Pericardium fibroblast (primary cell): Measurements from ENCODE around the gene PCDHA1. TPM values are rescaled to one million over a fixed set of nuclear protein-coding genes. Genes with fewer than 3 reads are reported as not detected.

Experiments used
- total RNA-seq: library from RNA; depleted of rRNA; stranded (reverse); fragments of >200 nt; gene quantifications from 2 replicates; pipeline ENCODE4 v1.2.3, GENCODE V29; 2015

The PCDHA1 gene
- not detected in 2 replicates for total RNA-seq

GRCh38 chr5:140785905-140786686 is at the start of gene PCDHA1:
Gene PCDHA1 (plus strand): TSS chr5:140786140.

GRCh38 chr5:140794595-140795258 is 8.8 kb downstream of the PCDHA1 start, which contains the start of gene PCDHA2:
Gene PCDHA2 (plus strand): TSS chr5:140794852.

GRCh38 chr5:140800816-140801493 is 15.0 kb downstream of the PCDHA1 start, which contains the start of gene PCDHA3:
Gene PCDHA3 (plus strand): TSS chr5:140801057.

GRCh38 chr5:140806834-140807775 is 21.2 kb downstream of the PCDHA1 start, which contains the start of gene PCDHA4:
Gene PCDHA4 (plus strand): TSS chr5:140807068.

GRCh38 chr5:140821375-140822280 is 35.7 kb downstream of the PCDHA1 start, which contains the start of gene PCDHA5:
Gene PCDHA5 (plus strand): TSS chr5:140821613.

GRCh38 chr5:140827704-140828361 is 41.9 kb downstream of the PCDHA1 start, which contains the start of gene PCDHA6:
Gene PCDHA6 (plus strand): TSS chr5:140827960. CDS start chr5:140828092, 132 bp downstream.

GRCh38 chr5:140833993-140834392 is 48.1 kb downstream of the PCDHA1 start, which contains the start of gene PCDHA7:
Gene PCDHA7 (plus strand): TSS chr5:140834269. CDS start chr5:140834384, 115 bp downstream.

GRCh38 chr5:140840978-140841962 is 55.3 kb downstream of the PCDHA1 start, which contains the start of gene PCDHA8:
Gene PCDHA8 (plus strand): TSS chr5:140841187. CDS start chr5:140841322, 135 bp downstream.

GRCh38 chr5:140848139-140849102 is 62.5 kb downstream of the PCDHA1 start, which contains the start of gene PCDHA9:
Gene PCDHA9 (plus strand): TSS chr5:140848382. CDS start chr5:140848496, 114 bp downstream.

GRCh38 chr5:140855772-140856674 is 70.1 kb downstream of the PCDHA1 start, which contains the start of gene PCDHA10:
Gene PCDHA10 (plus strand): TSS chr5:140855897. CDS start chr5:140856049, 152 bp downstream.

GRCh38 chr5:140868721-140869554 is 83.0 kb downstream of the PCDHA1 start, which contains the start of gene PCDHA11:
Gene PCDHA11 (plus strand): TSS chr5:140868957. CDS start chr5:140869104, 147 bp downstream.

GRCh38 chr5:140875085-140876065 is 89.4 kb downstream of the PCDHA1 start, which contains the start of gene PCDHA12:
Gene PCDHA12 (plus strand): TSS chr5:140875308. CDS start chr5:140875473, 165 bp downstream.

GRCh38 chr5:140881889-140882590 is 96.1 kb downstream of the PCDHA1 start, which contains the start of gene PCDHA13:
Gene PCDHA13 (plus strand): TSS chr5:140882124. CDS start chr5:140882269, 145 bp downstream.

